Measurements from ENCODE around the gene SKAP1. TPM values are rescaled to one million over a fixed set of nuclear protein-coding genes. Genes with fewer than 3 reads are reported as not detected.

Gene SKAP1
- total RNA-seq, 1 donor from 2014 or later: 25.3 TPM

- ATAC-seq (ENCODE audit: low read depth): no peak
- CTCF ChIA-PET: interaction anchor here (1.4 kb wide), 1 partner anchor 134 kb away, joined by 3 read pairs; no protein-coding TSS in a partner anchor
Measured at GRCh38 chr17:48160177-48161081, 269.6 kb downstream of the SKAP1 start.

GRCh38 chr17:48159232-48159631 is 270.8 kb downstream of the SKAP1 start:
- ATAC-seq (ENCODE audit: low read depth): no peak
- ChIA-PET CTCF (interaction anchor here (1.4 kb wide), 1 partner anchor 132 kb away, joined by 3 read pairs; no protein-coding TSS in a partner anchor), POLR2A (interaction anchor here (1.2 kb wide), 1 partner anchor 112 kb away, joined by 3 read pairs; no protein-coding TSS in a partner anchor)
- Mint-ChIP-seq H3K4me1 (peaks cover 7% of the 10 kb centered on the region), H3K36me3 (ENCODE audit: low read depth) (peaks cover 36% of the 10 kb centered on the region), H3K9me3 (no peaks in the 10 kb centered on the region), H3K27ac (no peak overlapping the region), H3K4me3 (no peak overlapping the region), H3K27me3 (no peaks in the 10 kb centered on the region)
- no peak for DNase-seq
- TF ChIP-seq, protein P1, sequence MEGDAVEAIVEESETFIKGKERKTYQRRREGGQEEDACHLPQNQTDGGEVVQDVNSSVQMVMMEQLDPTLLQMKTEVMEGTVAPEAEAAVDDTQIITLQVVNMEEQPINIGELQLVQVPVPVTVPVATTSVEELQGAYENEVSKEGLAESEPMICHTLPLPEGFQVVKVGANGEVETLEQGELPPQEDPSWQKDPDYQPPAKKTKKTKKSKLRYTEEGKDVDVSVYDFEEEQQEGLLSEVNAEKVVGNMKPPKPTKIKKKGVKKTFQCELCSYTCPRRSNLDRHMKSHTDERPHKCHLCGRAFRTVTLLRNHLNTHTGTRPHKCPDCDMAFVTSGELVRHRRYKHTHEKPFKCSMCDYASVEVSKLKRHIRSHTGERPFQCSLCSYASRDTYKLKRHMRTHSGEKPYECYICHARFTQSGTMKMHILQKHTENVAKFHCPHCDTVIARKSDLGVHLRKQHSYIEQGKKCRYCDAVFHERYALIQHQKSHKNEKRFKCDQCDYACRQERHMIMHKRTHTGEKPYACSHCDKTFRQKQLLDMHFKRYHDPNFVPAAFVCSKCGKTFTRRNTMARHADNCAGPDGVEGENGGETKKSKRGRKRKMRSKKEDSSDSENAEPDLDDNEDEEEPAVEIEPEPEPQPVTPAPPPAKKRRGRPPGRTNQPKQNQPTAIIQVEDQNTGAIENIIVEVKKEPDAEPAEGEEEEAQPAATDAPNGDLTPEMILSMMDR (IDR thresholded peaks at IDR 0.05): no peak
- intact Hi-C loops (cut with micrococcal nuclease): loop anchor here (10.0 kb wide), 1 partner anchor 436 kb away; the partner anchor contains the start of genes HOXB3 and HOXB5

More at GRCh38 chr17:48160177-48161081, 269.6 kb downstream of the SKAP1 start:
- no peak overlapping the region for H3K4me3 Mint-ChIP-seq
- H3K36me3 Mint-ChIP-seq (ENCODE audit: low read depth): peaks cover 33% of the 10 kb centered on the region
- DNase-seq: no peak
- H3K4me1 Mint-ChIP-seq: peaks cover 7% of the 10 kb centered on the region
- intact Hi-C loops (cut with micrococcal nuclease): no loop called here
- H3K9me3 Mint-ChIP-seq: no peaks in the 10 kb centered on the region
- POLR2A ChIA-PET: no interaction called here
- H3K27me3 Mint-ChIP-seq: no peaks in the 10 kb centered on the region
- TF ChIP-seq, protein P1 (IDR thresholded peaks at IDR 0.05): no peak
- no peak overlapping the region for H3K27ac Mint-ChIP-seq

DNA sequence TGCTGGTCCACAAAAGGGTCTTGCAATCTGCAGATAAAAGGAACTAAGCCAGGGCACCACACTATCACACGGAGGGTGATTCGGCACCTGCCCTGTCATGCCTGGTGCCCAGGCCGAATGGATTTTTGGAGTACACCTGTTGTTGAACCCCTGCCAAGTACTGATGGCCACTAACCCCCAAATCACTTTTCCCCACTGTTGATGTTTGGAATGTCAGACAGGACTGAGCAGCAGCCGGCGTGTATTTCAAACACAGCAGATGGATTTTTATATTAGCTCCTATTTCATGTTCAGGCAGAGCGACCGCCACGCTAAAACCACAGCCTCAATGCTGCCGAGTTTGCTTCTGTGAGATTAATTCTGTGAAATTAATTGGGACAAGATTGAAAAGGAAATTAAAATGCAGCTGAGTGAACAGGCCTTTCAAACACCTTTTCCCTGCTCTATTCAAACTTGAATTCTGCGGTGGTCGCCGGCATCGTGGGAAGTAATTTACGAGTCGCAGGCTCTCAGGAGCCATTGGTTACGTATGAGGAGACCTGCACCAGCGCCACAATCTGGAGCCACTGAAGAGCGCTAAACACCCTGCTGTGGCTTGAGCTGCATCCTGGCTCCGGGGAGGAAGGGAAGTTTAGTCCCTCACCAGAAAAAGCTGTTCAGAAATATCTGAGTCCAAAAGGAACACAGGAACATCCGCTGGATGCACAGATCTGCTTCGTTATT is 274.0 kb downstream of the SKAP1 start:
- H3K4me1 Mint-ChIP-seq: no peaks in the 10 kb centered on the region
- ATAC-seq (ENCODE audit: low read depth): no peak
- H3K27me3 Mint-ChIP-seq: no peaks in the 10 kb centered on the region
- intact Hi-C loops (cut with micrococcal nuclease): loop anchor here (10.0 kb wide), 1 partner anchor 439 kb away; the partner anchor contains the start of genes HOXB3 and HOXB5
- H3K27ac Mint-ChIP-seq: no peak overlapping the region
- H3K36me3 Mint-ChIP-seq (ENCODE audit: low read depth): peaks cover 34% of the 10 kb centered on the region
- H3K4me3 Mint-ChIP-seq: no peak overlapping the region
- TF ChIP-seq, protein P1 (IDR thresholded peaks at IDR 0.05): no peak
- ChIA-PET POLR2A (no interaction called here), CTCF (interaction anchor here (1.7 kb wide), 1 partner anchor 25 kb away, joined by 3 read pairs; no protein-coding TSS in a partner anchor)
- no peak for DNase-seq
- no peaks in the 10 kb centered on the region for H3K9me3 Mint-ChIP-seq

- ATAC-seq (ENCODE audit: low read depth) (no peak), DNase-seq (no peak)
- TF ChIP-seq, protein P1 (IDR thresholded peaks at IDR 0.05): no peak
- no peaks in the 10 kb centered on the region for H3K9me3 Mint-ChIP-seq
- POLR2A ChIA-PET: no interaction called here
- no peak overlapping the region for H3K27ac Mint-ChIP-seq
- peaks cover 22% of the 10 kb centered on the region for H3K36me3 Mint-ChIP-seq (ENCODE audit: low read depth)
- CTCF ChIA-PET: no interaction called here
- no peaks in the 10 kb centered on the region for H3K27me3 Mint-ChIP-seq
- H3K4me1 Mint-ChIP-seq: no peaks in the 10 kb centered on the region
- intact Hi-C loops (cut with micrococcal nuclease): loop anchor here (10.0 kb wide), 1 partner anchor 441 kb away; the partner anchor contains the start of genes HOXB3 and HOXB5
- no peak overlapping the region for H3K4me3 Mint-ChIP-seq
Measured at GRCh38 chr17:48153691-48154358, 276.2 kb downstream of the SKAP1 start.
